Body of pancreas (tissue), 4 donors: ENCODE measurements around the gene IRF3.

Experiments
- POLR2A ChIP-seq, 3 donors: fragments of 450-650 bp; IDR thresholded peaks; one replicate each; pipeline ENCODE4 v1.6.1; 2016; ENCODE audit warnings: antibody characterized with exemption in 3 of 3, mild to moderate bottlenecking in 2 of 3
- TF ChIP-seq, protein P1 (sequence below), 7 experiments: fragments of 450-650 bp in 4 of 7; fragments of 200-600 bp in 3 of 7; sonication (generic) in 3 of 7; IDR thresholded peaks; one replicate each; pipeline ENCODE4 v1.5.1; 2016 to 2019; ENCODE audit warnings: antibody characterized with exemption in 7 of 7

DNA sequence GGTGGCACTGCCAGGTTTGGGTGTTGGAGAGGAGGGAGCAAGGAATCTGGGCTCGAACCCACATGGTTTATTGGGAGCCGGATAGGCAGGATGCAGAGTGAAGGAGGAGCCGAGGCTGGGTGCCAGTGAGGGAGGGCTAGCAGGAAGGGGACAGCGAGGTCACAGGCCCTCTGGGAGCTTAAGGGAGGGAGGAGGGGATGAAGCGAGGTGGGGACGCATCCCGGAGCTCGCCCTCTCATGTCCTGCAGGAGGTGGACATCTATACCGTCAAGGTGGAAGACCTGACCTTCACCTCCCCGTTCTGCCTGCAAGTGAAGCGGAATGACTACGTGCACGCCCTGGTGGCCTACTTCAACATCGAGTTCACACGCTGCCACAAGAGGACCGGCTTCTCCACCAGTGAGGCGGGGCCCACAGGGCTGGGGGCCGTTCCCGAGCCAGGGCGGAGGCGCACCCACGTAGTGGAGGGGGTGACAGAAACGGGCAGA, 20.2 kb upstream of the IRF3 start:
- TF ChIP-seq, protein P1, sequence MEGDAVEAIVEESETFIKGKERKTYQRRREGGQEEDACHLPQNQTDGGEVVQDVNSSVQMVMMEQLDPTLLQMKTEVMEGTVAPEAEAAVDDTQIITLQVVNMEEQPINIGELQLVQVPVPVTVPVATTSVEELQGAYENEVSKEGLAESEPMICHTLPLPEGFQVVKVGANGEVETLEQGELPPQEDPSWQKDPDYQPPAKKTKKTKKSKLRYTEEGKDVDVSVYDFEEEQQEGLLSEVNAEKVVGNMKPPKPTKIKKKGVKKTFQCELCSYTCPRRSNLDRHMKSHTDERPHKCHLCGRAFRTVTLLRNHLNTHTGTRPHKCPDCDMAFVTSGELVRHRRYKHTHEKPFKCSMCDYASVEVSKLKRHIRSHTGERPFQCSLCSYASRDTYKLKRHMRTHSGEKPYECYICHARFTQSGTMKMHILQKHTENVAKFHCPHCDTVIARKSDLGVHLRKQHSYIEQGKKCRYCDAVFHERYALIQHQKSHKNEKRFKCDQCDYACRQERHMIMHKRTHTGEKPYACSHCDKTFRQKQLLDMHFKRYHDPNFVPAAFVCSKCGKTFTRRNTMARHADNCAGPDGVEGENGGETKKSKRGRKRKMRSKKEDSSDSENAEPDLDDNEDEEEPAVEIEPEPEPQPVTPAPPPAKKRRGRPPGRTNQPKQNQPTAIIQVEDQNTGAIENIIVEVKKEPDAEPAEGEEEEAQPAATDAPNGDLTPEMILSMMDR (IDR thresholded peaks at IDR 0.05): no peak
- TF ChIP-seq POLR2A (IDR thresholded peaks at IDR 0.05): no peak
